GM18858 (cell line): ENCODE data around the gene AMER2.
"Not testable (repeated sequence)": the region's sequence is repeated elsewhere in the genome, so short reads cannot be mapped to it uniquely, and the experiment has no call there.

Source experiments
- ATAC-seq: cut with Tn5 transposase; IDR thresholded peaks from one replicate; pipeline ENCODE4 v1.9.1; 2021; ENCODE audit not compliant: unreplicated experiment

The AMER2 gene

DNA sequence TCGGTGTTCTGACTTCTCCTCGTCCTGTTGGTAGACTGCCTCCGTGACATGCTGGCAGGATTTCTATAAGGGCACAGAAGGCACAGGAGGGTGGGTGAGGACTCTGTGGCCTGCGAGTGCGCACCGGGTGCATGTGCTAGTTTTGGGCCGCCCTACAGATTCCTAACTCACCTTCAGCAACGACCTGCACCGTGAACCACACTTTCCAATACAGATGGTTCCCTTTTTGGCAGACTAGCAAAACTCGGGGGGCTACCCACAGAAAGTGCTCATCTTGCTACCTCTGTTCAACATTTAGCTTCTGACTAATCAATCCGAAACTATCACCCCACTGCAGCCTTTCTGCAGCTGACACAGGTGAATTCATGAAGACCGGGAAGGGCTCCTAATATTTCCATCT is 14.1 kb upstream of the AMER2 start:
- ATAC-seq: peak; percentile 25

DNA sequence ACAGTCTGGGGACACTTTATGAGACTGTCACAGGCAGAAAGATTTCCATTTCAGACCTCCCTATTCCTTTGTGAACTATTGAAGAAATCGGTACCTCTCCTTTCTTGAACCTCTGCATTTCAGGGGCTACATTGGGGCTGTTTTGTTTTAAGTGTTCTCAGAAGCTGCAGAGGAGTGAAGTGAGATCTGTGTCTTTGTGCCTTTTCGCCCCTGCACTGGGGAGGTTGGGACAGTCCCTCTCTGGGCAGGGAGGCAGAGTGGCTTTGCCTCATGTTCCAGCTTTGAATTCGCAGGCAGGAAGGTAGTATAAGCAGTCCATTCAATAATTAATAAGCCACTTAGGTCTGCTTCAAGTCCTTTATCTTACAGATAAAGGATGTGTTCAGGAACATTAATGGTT is 9.5 kb upstream of the AMER2 start:
- ATAC-seq: peak; percentile 19

DNA sequence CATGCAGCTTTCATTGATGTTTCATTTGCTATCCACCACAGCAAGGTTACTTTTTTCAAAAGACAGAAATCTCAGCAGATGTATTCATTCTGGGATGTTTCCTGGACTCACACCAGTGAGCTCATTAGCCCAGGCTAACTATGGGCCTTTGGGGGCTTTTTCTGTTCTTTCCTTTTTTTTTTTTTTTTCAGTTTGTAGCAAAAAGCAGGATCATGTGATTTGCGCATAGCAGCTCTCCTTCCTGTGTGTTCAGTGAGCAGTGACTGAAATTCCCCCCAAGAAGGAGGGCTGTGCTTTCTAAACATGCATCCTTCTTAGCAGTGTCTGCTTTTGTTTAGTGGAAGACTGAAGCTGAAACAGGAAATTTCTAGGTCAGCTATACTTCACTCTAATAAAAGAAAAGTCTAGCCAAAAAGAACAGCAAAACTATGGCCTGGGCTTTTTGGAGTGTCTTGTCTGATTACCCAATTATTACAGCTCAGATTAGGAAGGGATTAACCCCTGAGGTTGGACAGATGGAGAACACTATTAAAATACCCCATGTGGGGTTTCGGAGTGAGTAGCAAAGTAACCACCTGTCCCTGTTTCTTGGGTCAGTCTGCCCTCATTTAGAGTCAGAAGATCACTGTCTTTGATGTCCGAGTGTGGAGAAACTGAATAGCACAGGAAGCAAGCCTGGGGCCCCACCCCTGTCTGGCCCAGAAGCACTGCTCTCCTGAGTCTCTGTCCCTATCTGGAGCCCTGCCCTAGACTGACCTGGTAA is 8.9 kb upstream of the AMER2 start:
- peak; percentile 51 for ATAC-seq

DNA sequence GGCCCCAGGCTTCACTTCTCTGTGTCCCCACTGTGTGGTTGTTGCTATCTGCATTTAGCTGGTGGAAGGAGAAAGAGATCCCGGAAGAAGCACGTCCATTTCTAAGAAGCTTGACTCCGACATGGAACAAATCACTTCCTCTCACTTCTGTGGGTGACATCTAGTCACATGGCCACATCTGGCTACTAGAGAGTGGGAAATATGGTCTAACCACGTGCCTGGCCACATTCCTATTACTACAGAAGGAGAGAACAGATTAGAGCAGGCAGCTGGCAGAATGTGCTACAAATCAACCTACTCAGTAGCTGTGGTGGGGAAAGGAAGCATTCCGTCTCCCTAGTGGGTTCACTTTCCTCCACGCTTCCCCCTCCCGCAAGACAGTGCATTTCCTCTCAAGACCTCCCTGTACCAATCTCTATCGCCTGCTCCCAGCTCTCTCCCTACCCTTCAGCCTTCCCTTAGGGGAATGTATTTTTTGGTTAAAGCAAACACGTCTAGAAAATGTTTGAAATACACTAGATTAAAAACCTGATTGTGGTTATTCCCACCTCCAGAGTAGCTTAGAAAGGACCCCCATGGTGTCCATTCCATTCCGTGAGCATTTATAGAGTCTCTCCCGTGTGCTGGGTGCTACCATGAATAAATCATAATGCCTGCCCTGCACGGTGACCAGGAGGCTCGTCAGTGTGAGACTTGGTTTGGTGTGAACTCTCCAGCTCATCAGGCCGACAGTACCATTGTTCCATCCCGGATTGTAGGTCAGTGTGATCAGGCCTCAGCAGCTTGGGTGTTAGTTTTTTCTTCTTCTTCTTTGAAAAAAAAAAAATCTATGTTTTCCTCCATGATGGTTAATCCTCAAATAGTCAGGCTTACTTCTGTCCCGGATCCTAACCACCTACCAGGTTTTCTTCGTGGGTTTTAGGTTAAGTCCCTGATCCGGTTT is 8.0 kb upstream of the AMER2 start:
- ATAC-seq: peak; percentile 2

DNA sequence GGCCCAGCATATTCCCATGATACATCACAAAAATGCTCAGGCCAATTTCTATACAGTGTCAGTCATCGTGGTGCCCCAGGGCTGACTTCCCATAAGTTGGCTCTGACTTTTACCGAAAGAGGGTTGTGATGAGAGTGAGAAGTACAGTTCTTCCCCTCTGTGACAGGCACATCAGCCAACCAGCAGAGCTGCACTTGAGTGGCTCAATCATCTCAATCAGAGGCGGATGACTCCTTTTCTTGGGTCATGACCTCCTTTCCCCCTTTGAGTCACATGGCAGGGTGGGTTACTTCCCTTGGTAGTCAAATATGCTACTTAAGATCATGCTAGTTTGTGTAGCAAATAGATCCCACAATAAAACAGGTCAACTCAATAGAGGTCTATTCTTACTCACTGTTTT is 6.9 kb upstream of the AMER2 start:
- ATAC-seq: no peak

DNA sequence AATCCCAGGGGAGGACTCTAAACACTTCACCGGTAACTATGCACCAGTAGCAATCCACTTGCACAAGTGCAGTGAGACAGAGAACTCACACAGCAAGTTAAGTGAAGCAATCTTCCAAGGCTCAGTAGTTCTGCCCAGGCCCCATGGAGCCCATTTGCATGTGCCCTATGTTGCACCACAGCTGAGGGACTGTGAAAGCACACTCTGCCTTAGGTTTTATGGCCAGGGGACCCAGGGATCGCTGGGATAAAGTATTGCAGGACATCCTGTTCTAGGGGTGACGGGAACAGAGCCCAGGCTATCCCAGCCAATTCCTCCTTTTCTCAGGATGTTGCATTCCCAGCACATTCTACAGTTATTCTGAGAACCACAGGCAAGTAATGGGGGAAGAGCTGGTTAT is 6.0 kb upstream of the AMER2 start:
- ATAC-seq: no peak

DNA sequence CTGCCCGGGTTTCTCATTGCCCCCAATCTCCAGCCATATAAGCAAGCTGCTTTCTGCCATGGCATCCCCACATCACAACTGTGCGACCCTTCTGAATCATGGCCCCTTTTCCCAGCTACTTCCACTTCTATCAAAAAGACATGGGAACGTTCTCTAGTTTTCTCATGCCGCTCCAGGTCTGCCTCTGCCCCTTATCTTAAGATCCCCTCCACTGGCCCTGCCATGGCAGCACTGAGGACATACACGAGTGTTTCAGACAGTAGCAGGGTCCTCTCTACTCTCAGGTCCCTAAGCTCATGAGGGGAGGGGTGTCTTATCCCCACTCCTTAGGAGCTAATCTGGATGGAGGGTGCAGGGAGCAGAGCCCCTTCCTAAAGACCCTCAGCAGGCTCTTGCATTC is 5.5 kb upstream of the AMER2 start:
- ATAC-seq: no peak

DNA sequence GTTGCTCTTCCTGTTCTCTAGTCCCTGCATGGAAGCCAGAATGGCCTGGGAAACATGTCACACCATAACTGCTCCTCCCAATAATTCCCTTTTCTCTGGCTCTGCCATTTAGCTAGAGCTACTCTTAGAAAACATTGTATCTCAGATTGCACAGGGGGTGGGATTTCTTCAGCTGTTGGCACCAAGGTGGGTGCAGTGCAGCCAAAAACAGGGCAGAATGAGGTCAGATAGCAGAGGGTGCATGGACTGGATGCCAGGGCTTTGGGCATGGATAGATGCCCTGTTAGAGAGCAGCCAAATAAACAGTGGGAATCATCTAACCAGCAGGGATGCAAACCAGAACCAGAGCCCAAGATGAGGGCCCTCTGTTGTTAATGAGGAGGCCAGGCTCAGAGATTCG is 4.9 kb upstream of the AMER2 start:
- ATAC-seq: no peak

DNA sequence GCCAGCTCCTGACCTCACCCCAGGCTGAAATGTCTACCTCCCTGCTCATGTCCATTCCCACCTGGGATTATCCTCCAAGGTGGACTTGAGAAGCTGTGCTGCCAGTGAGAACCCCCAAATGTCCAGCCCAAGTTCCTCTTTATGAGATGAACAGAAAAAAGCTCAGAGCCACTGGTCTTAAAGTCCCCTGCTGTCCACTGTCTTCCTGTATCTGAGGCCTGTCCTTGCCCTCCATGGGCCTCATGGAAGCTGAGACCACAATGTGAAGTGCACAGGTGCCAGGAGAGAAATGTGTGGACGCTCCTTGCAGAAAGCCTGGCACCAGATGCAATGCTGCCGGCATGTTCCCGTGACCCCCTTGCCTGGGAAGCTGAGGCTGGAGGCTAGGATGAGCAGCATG is 3.3 kb upstream of the AMER2 start:
- no peak for ATAC-seq

DNA sequence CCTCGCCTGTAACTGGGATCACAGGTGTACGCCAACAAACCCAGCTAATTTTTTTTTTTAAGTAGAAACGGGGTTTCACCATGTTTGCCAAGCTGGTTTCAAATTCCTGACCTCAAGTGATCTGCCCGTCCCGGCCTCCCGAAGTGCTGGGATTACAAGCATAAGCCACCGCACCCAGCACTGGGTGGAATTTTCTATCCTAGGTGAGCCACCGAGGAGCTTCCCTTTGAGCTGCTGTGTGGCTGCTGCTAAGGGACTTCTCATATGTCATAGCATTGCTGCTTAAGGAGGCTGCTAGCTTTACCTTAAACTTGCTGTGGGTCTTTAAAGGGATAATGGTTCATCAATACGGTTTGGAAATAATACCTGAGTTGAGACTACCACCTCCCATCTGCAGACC is 2.9 kb upstream of the AMER2 start:
- no peak for ATAC-seq

DNA sequence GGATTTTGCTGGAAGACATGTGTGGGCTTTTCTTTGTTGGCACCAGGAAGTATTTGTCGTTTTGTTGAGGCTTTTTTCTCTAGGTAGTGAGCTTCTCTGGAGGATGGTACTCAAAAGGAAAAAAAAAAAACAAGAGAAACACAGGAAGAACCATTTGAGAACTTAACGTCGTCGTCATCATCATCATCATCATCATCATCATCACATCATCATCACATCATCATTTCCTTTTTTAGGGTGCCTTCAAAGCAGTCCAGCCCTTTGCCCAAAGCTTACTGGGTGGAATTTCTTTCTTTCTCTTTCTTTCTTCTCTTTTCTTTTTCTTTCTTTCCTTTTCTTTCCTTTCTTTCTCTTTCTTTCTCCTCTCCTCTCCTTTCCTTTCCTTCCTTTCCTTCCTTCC is 2.2 kb upstream of the AMER2 start:
- no peak for ATAC-seq

DNA sequence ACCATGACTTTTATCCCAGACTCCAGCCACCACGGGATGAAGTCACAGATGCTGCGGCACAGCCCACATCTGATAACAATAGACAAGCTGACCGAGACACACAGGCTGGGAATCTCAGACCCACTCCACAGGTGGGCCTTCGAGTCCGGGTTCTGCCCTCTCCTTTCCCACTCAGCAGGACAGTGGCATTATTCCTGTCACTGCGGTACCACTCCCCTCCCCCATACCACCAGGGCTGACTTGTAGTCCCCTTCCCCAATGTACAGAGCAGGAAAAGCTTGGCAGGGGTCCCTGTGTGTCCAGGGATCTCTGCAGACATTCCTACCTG is 179 bp upstream of the AMER2 start:
- no peak for ATAC-seq

DNA sequence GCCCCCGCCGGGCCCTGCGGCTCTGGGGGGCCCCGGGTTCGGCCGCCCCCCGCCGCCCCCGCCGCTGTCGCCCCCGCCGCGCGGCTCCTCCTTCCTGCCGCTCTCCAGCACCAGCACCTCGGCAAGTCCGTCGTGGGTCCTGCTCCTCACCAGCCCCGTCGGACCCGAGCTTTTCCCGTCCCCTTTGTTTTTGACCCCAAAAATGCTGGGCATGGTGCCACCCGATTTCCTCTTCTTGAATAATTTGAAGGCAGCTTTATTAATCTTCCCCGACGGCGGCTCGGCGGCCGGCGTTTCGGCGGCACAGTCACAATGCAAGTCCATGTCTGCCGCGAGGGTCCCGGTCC is 945 bp downstream of the AMER2 start:
- no peak for ATAC-seq

DNA sequence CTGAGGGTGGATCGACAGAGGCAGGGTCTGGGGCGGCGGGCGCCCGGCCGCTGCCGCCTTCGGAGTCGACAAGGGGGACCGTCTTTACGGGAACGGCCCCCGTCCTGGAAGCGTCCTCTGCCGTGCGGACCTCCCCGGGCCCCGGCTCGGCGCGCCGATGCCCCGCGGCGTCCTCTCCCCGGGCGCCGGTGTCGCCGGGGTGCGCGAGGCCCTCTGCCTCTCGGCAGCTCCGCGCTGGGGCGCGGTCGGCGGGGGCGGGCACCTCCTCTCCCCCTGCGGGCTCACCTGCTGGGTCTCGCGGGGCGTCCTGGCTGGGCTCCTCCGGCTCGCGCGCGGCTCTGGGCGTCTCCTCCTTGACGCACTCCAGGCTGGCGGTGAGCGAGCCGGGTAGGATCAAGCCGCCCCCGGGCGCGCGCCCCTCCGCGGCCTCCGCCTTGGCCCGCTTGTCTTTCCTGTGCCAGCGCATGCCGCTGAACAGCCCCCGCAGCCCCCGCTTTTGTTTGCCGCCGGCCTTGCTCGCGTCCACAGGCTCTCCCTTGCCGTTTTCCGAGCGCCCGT is 1.5 kb downstream of the AMER2 start:
- ATAC-seq: no peak

DNA sequence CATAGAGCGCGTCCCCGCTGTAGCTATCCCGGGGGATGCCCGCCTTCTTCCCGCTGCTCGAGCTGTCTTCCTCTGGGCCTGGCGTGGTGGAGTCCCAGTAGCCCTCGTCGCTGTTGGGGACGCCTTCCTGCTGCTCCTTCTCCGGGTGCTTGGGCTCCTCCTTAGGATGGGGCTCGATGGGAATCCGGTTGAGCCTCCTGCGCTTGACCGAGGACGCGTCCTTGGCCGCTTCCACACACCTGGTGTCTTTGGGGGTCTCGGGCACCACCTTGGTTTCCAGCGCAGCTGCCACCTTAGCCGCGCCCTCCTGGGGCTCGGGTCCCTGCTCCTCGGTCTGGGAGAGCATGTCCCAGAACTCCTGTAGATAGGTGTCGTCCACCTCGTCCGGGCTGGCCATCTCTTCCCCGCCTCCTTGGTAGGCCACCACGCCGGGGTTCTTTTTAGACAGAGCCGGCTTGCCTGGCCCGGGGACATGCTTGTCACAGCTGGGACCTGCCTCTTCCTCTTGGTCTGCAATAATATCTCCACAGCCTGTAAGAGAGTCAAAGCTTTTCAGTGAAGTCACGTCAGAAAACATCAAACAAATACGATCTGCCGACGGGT is 2.0 kb downstream of the AMER2 start:
- no peak for ATAC-seq

DNA sequence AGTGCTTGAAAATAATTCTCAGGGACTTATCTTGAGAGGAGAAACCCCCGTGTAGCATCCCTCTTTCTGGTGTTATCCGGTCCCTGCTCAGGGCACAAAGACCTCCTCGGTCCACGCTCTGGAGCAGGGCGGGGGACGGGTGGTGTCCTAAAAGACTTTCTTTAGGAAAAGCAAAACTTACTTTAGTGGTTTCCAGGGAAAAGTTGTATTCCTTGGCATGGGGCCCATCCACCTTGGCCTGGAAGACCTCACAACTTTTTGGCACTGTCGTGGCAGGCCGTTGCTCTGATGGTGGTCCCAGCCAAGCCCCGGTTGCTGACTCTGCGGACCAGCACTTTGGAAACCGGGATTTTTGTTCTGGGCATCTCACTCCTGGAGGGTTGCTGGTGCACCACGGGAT is 2.7 kb downstream of the AMER2 start:
- ATAC-seq: no peak

DNA sequence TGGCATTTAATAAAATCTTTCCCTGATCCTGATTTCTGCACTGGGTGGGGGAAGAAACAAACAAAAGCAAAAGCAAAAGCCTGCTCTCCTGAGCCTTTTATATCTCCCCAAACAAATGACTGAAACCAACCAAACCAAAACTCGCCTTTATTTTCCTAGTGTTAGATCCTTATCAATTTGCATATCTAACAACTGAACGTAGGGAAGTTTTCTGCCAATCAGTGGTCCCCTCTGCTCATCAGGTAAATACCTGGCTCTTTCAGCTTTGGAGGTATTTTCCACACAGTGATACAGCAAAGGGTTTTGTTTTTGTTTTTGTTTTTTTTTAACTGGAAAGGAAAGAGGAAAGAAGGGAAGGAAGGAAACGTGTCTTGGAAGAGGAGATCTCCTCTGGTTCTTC is 3.3 kb downstream of the AMER2 start:
- no peak for ATAC-seq

DNA sequence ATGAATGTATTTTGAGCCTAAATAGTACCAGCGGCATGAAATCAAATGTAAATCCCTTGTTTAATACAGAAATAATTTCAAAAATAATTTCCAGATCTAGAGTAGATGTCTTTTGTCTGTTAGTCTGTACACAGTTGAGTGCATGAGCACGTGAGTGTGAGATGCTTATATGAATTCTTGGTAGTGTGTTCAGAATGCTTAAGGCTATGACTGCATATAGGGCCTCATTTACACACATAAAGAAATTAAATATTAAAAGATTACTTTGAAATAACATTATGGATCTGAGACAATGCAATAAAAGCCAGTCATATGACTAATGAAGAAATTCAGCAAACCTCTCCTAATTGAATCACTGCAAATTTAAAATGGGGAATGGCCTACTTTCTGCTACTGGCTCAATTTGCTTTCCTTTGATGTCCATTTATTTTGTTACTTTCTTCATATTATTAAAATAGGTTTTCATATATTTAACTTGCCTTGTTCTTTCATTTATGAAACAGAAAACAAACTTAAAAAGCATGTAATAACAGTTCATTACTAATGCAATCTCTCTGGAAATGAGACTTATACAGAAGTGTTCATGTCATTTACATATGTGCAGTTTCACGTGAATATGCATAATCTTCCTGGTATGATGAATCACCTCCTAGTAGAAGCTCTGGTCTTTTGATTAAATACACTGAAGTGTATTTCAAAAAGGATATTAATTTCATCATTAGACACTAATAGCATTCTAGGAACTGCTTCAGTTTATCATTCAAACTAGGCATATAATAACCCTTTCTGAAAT is 4.5 kb downstream of the AMER2 start:
- ATAC-seq: no peak

DNA sequence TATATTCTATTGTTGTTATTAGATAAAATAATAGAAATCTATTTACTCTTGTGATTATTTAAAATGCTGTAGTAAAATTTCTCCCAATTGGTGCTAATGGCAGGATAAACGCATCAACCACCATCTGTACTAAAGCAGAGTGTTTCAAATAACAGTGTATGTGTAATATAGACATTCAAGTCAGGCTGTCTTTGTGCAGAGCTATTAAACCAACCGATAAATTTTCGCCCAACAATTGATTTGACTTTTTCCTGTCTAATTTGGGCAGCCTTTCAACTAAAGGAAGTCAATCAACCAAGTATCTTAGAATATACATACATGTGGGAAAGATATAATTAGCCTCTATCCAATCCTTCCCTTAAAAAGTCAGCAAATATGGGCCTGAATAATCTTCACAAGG is 5.8 kb downstream of the AMER2 start:
- ATAC-seq: no peak

DNA sequence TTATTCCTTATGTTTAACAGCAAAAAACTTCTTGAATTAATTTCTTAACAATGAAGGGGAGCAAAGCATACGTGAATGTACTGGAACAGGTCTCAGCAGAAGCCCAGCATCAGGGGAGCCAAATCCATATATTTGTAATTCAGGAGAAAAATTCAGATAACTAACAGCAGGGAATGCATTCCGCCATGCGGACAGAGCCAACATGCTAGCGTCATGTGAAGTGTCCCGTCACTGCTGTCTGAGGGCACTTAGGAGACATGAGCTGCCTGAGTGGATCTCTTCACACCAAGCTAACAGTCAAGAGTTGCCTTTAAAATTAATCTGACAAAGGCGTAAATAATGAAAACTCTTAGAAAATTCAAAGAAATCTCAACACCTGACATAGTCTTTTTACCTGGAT is 6.4 kb downstream of the AMER2 start:
- ATAC-seq: no peak

DNA sequence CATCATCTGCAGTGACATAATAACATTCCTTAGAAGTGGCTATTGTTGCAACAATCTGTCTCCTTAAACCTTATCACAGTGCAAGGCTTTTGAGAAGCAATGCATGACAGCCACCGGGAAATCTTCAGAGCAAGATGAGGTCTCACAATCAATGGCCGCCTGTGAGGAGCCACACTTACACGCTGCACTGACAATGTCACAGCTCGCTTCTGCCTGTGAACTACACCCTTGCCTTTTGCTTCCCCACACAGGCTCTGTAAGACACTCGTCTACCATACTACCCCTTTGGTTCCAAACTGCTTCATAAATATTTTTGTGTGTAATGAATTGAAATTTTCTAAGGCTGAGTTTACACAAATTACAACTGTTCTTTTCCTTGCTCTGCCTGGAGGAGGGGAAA is 6.9 kb downstream of the AMER2 start:
- not testable (repeated sequence) for ATAC-seq
